ENCODE data around the gene IRAK2. TPM values are rescaled to one million over a fixed set of nuclear protein-coding genes. Genes with fewer than 3 reads are reported as not detected.

IRAK2 gene
- total and polyA plus RNA-seq, 12 donors: 0.73 to 3.6 (median 1.3) TPM

DNA sequence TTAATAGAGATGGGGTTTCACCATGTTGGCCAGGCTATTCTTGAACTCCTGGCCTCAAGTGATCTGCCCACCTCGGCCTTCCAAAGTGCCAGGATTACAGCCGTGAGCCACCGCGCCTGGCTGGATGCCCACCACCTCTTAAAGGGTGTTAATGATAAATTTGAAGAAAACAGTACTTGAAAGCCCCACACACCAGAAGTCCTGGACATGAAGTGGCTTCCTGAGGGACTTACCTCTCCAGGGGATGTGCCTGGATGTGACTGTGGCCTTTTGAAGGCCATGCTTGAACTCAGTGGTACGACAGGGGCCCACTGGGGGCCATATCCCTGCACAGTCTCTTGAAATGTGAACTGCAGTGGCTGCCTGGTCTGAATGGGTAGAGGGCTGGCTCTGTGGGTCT lies 18.2 kb downstream of the IRAK2 start:
- Histone ChIP-seq H3K36me3 (peaks cover 0 to 31% (median 0%) of the 10 kb centered on the region in 9 donors), H3K4me1 (peaks cover 0 to 25% (median 14%) of the 10 kb centered on the region in 9 donors), H3K27me3 (no peaks in the 10 kb centered on the region), H3K9me3 (no peaks in the 10 kb centered on the region), H3K4me3 (no peak overlapping the region), H3K27ac (no peak overlapping the region)
- no peak for ATAC-seq
- 75 to 82% methylated on average over 5 of the region's 5 CpGs for WGBS, 2 donors
- no peak for DNase-seq
- TF ChIP-seq, protein P1, sequence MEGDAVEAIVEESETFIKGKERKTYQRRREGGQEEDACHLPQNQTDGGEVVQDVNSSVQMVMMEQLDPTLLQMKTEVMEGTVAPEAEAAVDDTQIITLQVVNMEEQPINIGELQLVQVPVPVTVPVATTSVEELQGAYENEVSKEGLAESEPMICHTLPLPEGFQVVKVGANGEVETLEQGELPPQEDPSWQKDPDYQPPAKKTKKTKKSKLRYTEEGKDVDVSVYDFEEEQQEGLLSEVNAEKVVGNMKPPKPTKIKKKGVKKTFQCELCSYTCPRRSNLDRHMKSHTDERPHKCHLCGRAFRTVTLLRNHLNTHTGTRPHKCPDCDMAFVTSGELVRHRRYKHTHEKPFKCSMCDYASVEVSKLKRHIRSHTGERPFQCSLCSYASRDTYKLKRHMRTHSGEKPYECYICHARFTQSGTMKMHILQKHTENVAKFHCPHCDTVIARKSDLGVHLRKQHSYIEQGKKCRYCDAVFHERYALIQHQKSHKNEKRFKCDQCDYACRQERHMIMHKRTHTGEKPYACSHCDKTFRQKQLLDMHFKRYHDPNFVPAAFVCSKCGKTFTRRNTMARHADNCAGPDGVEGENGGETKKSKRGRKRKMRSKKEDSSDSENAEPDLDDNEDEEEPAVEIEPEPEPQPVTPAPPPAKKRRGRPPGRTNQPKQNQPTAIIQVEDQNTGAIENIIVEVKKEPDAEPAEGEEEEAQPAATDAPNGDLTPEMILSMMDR (IDR thresholded peaks at IDR 0.05): no peak
- intact Hi-C loops (cut with DNase I): no loop called here

DNA sequence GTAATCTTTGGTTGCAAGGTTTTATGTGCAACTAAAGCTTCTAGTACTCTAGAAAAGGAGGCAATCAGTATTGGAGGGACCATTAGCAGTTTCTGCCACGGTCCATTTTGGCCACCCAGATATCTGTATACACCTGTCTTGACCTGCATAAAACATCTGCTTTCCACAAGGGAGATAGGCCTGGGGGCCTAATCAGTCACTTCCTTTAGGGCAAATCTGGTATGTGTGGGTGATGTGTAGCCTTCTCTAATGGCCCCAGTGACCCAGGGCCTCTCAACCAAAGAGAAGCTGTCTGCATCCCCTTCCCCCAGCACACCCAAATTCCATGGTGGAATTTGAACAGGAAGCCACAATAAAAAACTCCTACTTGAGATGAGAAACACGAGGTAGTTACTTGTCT lies 19.5 kb downstream of the IRAK2 start:
- no peaks in the 10 kb centered on the region for H3K27me3 ChIP-seq
- H3K27ac ChIP-seq: no peak overlapping the region
- WGBS, 2 donors: 60 to 68% methylated on average over 2 of the region's 2 CpGs
- peaks cover 0 to 18% (median 0%) of the 10 kb centered on the region in 9 donors for H3K36me3 ChIP-seq
- intact Hi-C loops (cut with DNase I): no loop called here
- H3K4me1 ChIP-seq: peaks cover 2 to 35% (median 20%) of the 10 kb centered on the region in 9 donors
- TF ChIP-seq, protein P1 (IDR thresholded peaks at IDR 0.05): no peak
- no peak for ATAC-seq
- no peak overlapping the region for H3K4me3 ChIP-seq
- H3K9me3 ChIP-seq: no peaks in the 10 kb centered on the region
- DNase-seq: no peak

DNA sequence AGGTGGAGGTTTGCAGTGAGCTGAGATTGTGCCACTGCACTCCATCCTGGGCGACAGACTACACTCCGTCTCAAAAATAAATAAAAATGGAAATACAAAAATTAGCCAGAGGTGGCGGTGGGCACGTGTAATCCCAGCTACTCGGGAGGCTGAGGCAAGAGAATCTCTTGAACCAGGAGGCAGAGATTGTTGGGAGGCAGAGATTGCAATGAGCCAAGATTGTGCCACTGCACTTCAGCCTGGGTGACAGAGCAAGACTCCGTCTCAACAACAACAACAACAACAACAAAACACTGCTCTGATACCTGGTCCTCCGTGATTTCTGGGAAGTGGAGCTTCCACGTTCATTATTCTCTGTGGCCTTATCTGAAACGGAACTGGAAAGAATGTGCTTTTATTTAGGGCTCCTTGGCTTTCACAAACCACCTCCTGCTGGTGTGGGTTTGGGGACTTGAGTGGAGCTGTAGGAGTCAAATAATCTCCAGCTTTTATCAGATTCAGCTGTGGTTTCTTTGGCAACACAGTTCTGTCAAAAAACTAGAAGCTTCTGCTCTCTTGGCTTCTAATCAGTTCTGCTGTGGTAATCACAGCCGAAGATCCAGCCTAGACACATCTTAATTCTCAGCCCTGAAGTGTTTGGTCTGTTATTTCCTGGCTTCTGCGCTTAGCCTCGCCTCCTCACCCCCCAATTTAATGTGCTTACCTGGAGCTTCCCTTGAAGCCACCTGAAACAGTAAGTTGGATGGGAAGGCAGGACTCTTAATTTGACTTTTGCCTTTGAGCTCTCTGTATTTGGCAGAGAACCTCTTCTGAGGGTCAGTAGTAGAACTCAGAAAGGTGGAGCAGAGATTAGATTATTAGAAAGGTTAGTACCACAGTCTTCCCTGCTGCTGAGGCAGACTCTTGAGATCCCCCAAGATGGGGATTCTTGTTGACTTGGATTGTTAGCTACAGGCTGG lies 21.4 kb downstream of the IRAK2 start:
- peaks cover 8 to 53% (median 37%) of the 10 kb centered on the region in 9 donors for H3K4me1 ChIP-seq
- H3K4me3 ChIP-seq: no peak overlapping the region
- peak overlapping the region in 4 of 10 donors; percentile 15 to 75 (median 22) for H3K27ac ChIP-seq
- no peak for ATAC-seq
- DNase-seq: no peak
- H3K9me3 ChIP-seq: no peaks in the 10 kb centered on the region
- WGBS, 2 donors: 70 to 76% methylated on average over 12 of the region's 12 CpGs
- H3K36me3 ChIP-seq: peaks cover 0 to 7% (median 0%) of the 10 kb centered on the region in 9 donors
- intact Hi-C loops (cut with DNase I): loop anchor here in 1 of 10 donors (5.0 kb wide), 1 partner anchor 41 kb away; no protein-coding TSS in a partner anchor
- TF ChIP-seq, protein P1 (IDR thresholded peaks at IDR 0.05): no peak
- H3K27me3 ChIP-seq: no peaks in the 10 kb centered on the region

DNA sequence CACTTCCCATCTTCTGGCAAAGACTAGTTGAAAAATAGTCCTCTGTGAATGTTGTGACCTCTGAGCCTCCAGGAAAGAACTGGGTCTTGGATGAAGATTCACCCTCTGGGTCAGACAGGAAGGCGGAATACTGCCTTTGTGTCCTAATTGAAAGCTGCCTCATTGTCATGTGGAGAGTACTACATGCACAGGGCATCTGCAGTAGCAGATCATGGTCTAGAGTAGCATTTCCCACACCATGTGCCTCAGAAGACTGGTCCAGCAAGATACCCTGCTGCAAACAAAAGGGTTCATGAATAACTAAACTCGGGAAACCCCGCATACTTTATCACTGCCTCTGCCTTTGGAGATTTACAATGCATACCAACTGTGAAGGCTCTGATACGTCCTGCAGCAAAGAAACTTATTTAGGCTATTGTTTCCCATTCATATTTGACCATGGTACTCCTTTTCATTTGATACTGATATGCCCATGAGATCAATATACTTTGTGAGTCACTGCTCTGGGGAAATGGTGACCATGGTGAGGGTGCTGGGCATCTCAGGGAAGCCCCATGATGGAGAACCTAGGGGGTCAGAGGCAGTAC lies 22.7 kb downstream of the IRAK2 start:
- intact Hi-C loops (cut with DNase I): loop anchor here in 1 of 10 donors (5.0 kb wide), 1 partner anchor 40 kb away; no protein-coding TSS in a partner anchor
- no peak for DNase-seq
- Histone ChIP-seq H3K4me3 (no peak overlapping the region), H3K4me1 (peaks cover 13 to 66% (median 49%) of the 10 kb centered on the region in 9 donors), H3K27me3 (no peaks in the 10 kb centered on the region), H3K9me3 (no peaks in the 10 kb centered on the region), H3K36me3 (peaks cover 0 to 7% (median 0%) of the 10 kb centered on the region in 9 donors), H3K27ac (no peak overlapping the region)
- WGBS, 2 donors: 83 to 91% methylated on average over 4 of the region's 4 CpGs
- ATAC-seq: no peak
- TF ChIP-seq, protein P1 (IDR thresholded peaks at IDR 0.05): no peak

Data from heart right ventricle (tissue), 16 donors.